Heart left ventricle (tissue), 16 donors: ENCODE data around the gene CCDC187. TPM values are rescaled to one million over a fixed set of nuclear protein-coding genes. Genes with fewer than 3 reads are reported as not detected.
A peak's percentile ranks its signal among the peaks of the same experiment; 100 is the strongest.

ENCODE experiments used
- ATAC-seq, 4 donors: fragments of 200-7000 bp; cut with Tn5 transposase; one replicate each; pipeline ENCODE4 v1.9.1; 2020 to 2022; ENCODE audit warnings: moderate library complexity in 4 of 4, mild to moderate bottlenecking in 3 of 4, moderate number of reproducible peaks in 1 of 4
- DNase-seq, 5 donors: peaks; one replicate each; pipeline ENCODE4 v3.0.0-alpha.2; 2020
- H3K27ac ChIP-seq, 12 donors: fragments of 200-600 bp; sonication (generic) in 4 of 12; one replicate each; pipeline versions ENCODE4 v1.5.0 to v1.8.0; 2016 to 2022; ENCODE audit warnings: mild to moderate bottlenecking in 2 of 12
- H3K27me3 ChIP-seq, 9 donors: fragments of 200-600 bp; sonication (generic) in 2 of 9; one replicate each; pipeline versions ENCODE4 v1.5.1 to v1.8.0; 2016 to 2022; ENCODE audit warnings: mild to moderate bottlenecking in 3 of 9
- H3K36me3 ChIP-seq, 9 donors: fragments of 200-600 bp; sonication (generic) in 2 of 9; one replicate each; pipeline versions ENCODE4 v1.5.0 to v1.8.0; 2018 to 2022; ENCODE audit warnings: mild to moderate bottlenecking in 2 of 9
- H3K4me1 ChIP-seq, 12 donors: fragments of 200-600 bp; sonication (generic) in 4 of 12; one replicate each; pipeline versions ENCODE4 v1.5.0 to v1.8.0; 2016 to 2022; ENCODE audit warnings: mild to moderate bottlenecking in 3 of 12
- H3K4me3 ChIP-seq, 12 donors: fragments of 200-600 bp; sonication (generic) in 4 of 12; one replicate each; pipeline versions ENCODE4 v1.5.0 to v1.8.0; 2017 to 2022; ENCODE audit warnings: mild to moderate bottlenecking in 9 of 12, moderate library complexity in 4 of 12
- H3K9me3 ChIP-seq, 12 donors: fragments of 200-600 bp; sonication (generic) in 4 of 12; one replicate each; pipeline versions ENCODE4 v1.5.0 to v1.8.0; 2016 to 2022; ENCODE audit warnings: mild to moderate bottlenecking in 1 of 12
- CTCF ChIP-seq, 12 donors: fragments of 200-600 bp; sonication (generic) in 4 of 12; IDR thresholded peaks; one replicate each; pipeline versions ENCODE4 v1.5.0 to v1.8.0; 2018 to 2022; ENCODE audit warnings: antibody characterized with exemption in 12 of 12, mild to moderate bottlenecking in 5 of 12
- POLR2A ChIP-seq, 2 donors: fragments of 450-650 bp; IDR thresholded peaks; one replicate each; pipeline ENCODE4 v1.6.1; 2017; ENCODE audit warnings: antibody characterized with exemption in 2 of 2, mild to moderate bottlenecking in 2 of 2, moderate library complexity in 2 of 2
- whole genome bisulfite sequencing, 4 donors: extraction: QIAGEN DNeasy Blood & Tissue Kit in 2 of 4; methylation state at CpG; one replicate each; pipeline versions ENCODE4 v1.1.5 to v1.1.7; 2013 to 2018; 5-methylcytosine and 5-hydroxymethylcytosine counted together
- intact Hi-C, 10 donors: fragments of 100-400 bp; cut with DNase I; formaldehyde crosslinking; loops; one replicate each; pipeline versions ENCODE4 v1.11.1 to v1.14.2; 2022
- polyA plus RNA-seq, 2 donors: library from polyadenylated mRNA; stranded (reverse); fragments of 200-250 nt; gene quantifications; one replicate each; pipeline ENCODE4 v1.2.3, GENCODE V29; 2013
- total RNA-seq, 9 donors: library from RNA; depleted of rRNA in 2 of 9; stranded (reverse); fragments of >200 nt in 2 of 9; fragmentation: NEBNext Ultra II Directional in 3 of 9; extraction: Animal tissue kit (Norgen Biotek cat#: 25700) in 3 of 9; gene quantifications; one replicate each; pipeline versions ENCODE4 v1.1.0 to v1.2.4, GENCODE V29; 2016 to 2023
- donor health status: ischemic (EF 13 %, LVEDD 7.1; RV severe dilation, severe dysfunction).
- donor health status: healthy with polysubstance abuse.
- donor health status: DM: no; HTN: yes; CAD: no.
- donor health status: DM: no; HTN: no; CAD: no.
- donor health status: ischemic (EF 25% LVEDD 6.9; RV normal size, moderate dysfunction).
- donor health status: ischemic (EF 25% LVEDD 5.7; RV mildly dilated, moderate dysfunction).
- donor health status: healthy.
- donor health status: DM: yes; HTN: yes; CAD: no.
- donor health status: ischemic (EF 35%, LVEDD 5.7; RV mildly dilated, moderate dysfunction).
- donor health status: nonischemic (EF 11% LVEDD 7.7; RV severe dilation, severe dysfunction).
- donor health status: DM: yes; HTN: yes; CAD: no.
- donor health status: PGD.
- donor health status: ischemic (EF 29% LVEDD 5.4; RV normal size, mild dysfunction).
- donor health status: nonischemic (EF 23%, LVEDD 6.1; RV moderate dilation, normal function).

The CCDC187 gene
- total and polyA plus RNA-seq, 11 donors, result 0.04 TPM; not detected in 10

- H3K9me3 ChIP-seq, result no peaks in the 10 kb centered on the region
- intact Hi-C loops, result loop anchor here in 1 of 10 donors (10.0 kb wide), 1 partner anchor 281 kb away; the partner anchor contains the start of gene UBAC1
- no peak for TF ChIP-seq CTCF (IDR thresholded peaks at IDR 0.05)
- no peak for TF ChIP-seq POLR2A (IDR thresholded peaks at IDR 0.05)
Measured at GRCh38 chr9:136245219-136246150, 58.4 kb downstream of the CCDC187 start, which contains the start of gene QSOX2. TSS of gene QSOX2 (minus strand) at chr9:136245812. CDS start at chr9:136245803, 9 bp downstream.

DNA sequence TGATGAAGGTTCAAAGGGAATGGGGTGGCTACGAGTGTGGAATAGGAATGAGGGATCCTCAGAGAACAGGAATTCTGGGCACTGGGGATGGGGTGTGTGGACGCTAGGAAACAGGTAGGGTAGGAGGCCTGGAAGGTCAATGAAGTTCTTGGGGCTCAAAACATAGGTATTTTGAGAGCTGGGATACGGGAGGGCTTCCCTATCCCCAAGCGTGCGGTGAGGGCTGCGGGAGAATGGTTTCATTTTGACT, 59.0 kb downstream of the CCDC187 start:
- Histone ChIP-seq H3K36me3 (no peaks in the 10 kb centered on the region), H3K9me3 (no peaks in the 10 kb centered on the region), H3K27me3 (no peaks in the 10 kb centered on the region), H3K4me1 (peaks cover 9 to 50% (median 26%) of the 10 kb centered on the region in 12 donors), H3K4me3 (peak overlapping the region; percentile 67 to 95 (median 82)), H3K27ac (peak overlapping the region in 1 of 12 donors; percentile 45)
- no peak for ATAC-seq
- intact Hi-C loops, result loop anchor here in 2 of 10 donors (5.0 to 10.0 kb wide), 2 partner anchors 280 to 283 kb away; partner anchors contain the start of gene UBAC1 (in 2 of the 2)
- DNase-seq, result no peak
- 4 to 7% (median 6%) methylated on average over 6 of the region's 6 CpGs for WGBS, 4 donors
- TF ChIP-seq CTCF (IDR thresholded peaks at IDR 0.05) (no peak), POLR2A (IDR thresholded peaks at IDR 0.05) (no peak)

More at GRCh38 chr9:136245219-136246150, 58.4 kb downstream of the CCDC187 start, which contains the start of gene QSOX2:
- no peaks in the 10 kb centered on the region for H3K36me3 ChIP-seq
- ATAC-seq (peak; percentile 67 to 89 (median 88)), DNase-seq (peak; percentile 81 to 91 (median 89))
- 1 to 3% (median 1%) methylated on average over 14 to 112 of the region's 112 CpGs for WGBS, 4 donors
- H3K4me1 ChIP-seq, result peaks cover 3 to 44% (median 21%) of the 10 kb centered on the region in 12 donors
- H3K4me3 ChIP-seq, result peak within 1 kb of the TSS; percentile 67 to 95 (median 82)
- no peaks in the 10 kb centered on the region for H3K27me3 ChIP-seq
- peak within 1 kb of the TSS in 3 of 12 donors; percentile 30 to 46 (median 33) for H3K27ac ChIP-seq

DNA sequence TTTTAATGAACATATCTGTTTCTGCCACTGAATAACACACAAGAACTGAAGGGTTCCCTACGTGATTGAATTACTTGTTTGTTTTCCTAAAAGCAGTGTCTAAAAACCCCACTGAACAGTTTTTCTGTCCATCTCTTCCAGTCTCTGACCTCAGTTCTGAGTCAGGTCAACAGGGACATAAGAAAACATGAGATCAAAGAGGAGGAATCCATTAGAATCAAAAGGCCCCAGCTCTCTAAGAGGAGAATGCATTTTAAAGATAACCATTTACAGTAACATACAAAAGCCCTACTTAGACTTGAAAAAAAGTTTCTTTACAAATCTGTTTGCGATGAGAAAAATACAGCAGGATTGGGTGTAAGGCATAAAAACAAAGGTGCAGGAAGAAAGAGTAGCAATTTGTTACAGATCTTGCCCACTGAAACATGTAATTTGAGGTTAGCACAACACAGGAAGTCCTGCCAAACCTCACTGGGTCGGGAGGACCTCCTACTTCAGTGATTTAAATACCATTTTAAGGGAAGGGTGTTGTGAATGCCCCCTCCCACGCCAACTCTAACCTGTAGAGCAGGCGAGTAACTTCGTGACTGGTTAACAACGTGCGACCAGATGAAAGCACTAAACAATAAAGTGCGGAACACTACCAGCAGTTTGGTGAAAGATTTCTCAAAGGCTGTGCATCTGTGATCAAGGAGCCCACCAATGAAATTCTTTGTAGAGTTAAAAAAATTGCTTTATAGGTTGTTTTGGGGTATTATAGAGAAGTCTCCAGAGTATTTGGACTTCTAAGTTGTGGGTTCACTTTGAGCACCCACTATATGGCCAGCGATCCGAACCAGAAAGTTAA, 59.5 kb downstream of the CCDC187 start:
- intact Hi-C loops, result loop anchor here in 2 of 10 donors (5.0 to 10.0 kb wide), 2 partner anchors 280 to 282 kb away; partner anchors contain the start of gene UBAC1 (in 2 of the 2)
- ATAC-seq (no peak), DNase-seq (no peak)
- H3K4me1 ChIP-seq, result peaks cover 9 to 56% (median 31%) of the 10 kb centered on the region in 12 donors
- no peaks in the 10 kb centered on the region for H3K36me3 ChIP-seq
- H3K27me3 ChIP-seq, result no peaks in the 10 kb centered on the region
- no peaks in the 10 kb centered on the region for H3K9me3 ChIP-seq
- H3K27ac ChIP-seq, result peak overlapping the region in 1 of 12 donors; percentile 48
- whole genome bisulfite sequencing, 4 donors, result 56 to 64% (median 61%) methylated on average over 11 of the region's 11 CpGs
- no peak for TF ChIP-seq POLR2A (IDR thresholded peaks at IDR 0.05)
- no peak for TF ChIP-seq CTCF (IDR thresholded peaks at IDR 0.05)
- H3K4me3 ChIP-seq, result peak overlapping the region; percentile 67 to 95 (median 82)
